Neural cell (in vitro differentiated cells): ENCODE results near the gene AIM2. TPM values are rescaled to one million over a fixed set of nuclear protein-coding genes. Genes with fewer than 3 reads are reported as not detected.

Experiments used
- H2AFZ ChIP-seq: fragments of 200-600, 300-800 bp; sonication (generic), shearing (Covaris generic); 2 replicates; pipeline ENCODE4 v1.6.0; 2014; ENCODE audit warnings: low read depth, mild to moderate bottlenecking, antibody characterized with exemption, low read length, moderate library complexity
- H3F3A ChIP-seq: fragments of 200-600 bp; shearing (Covaris generic); 2 replicates; pipeline ENCODE4 v1.6.1; 2016; ENCODE audit warnings: mild to moderate bottlenecking, moderate library complexity, mixed read lengths, antibody characterized with exemption, low read length; ENCODE audit not compliant: insufficient read depth, poor library complexity, severe bottlenecking
- H3K27ac ChIP-seq: fragments of 200-600, 300-800 bp; sonication (generic), shearing (Covaris generic); 2 replicates; pipeline ENCODE4 v1.5.1; 2014; ENCODE audit warnings: mild to moderate bottlenecking, low read length, moderate library complexity
- H3K27me3 ChIP-seq: fragments of 300-800, 200-600 bp; sonication (generic), shearing (Covaris generic); 2 replicates; pipeline ENCODE4 v1.6.0; 2014; ENCODE audit warnings: mild to moderate bottlenecking, low read depth, low read length, moderate library complexity; ENCODE audit not compliant: insufficient read depth
- H3K36me3 ChIP-seq: fragments of 300-800, 200-600 bp; sonication (generic), shearing (Covaris generic); 2 replicates; pipeline ENCODE4 v1.5.1; 2014; ENCODE audit warnings: mild to moderate bottlenecking, antibody characterized with exemption, low read length, moderate library complexity; ENCODE audit not compliant: insufficient read depth
- H3K4me2 ChIP-seq: fragments of 300-800, 200-600 bp; sonication (generic), shearing (Covaris generic); 2 replicates; pipeline ENCODE4 v1.6.0; 2014; ENCODE audit warnings: mild to moderate bottlenecking, low read length
- H3K4me3 ChIP-seq: fragments of 300-800, 200-600 bp; sonication (generic), shearing (Covaris generic); 2 replicates; pipeline ENCODE4 v1.5.1; 2014; ENCODE audit warnings: mild to moderate bottlenecking, low read length, moderate library complexity
- H3K79me2 ChIP-seq: fragments of 200-600 bp; shearing (Covaris generic); replicated peaks from 2 replicates; pipeline ENCODE4 v1.6.0; 2014; ENCODE audit warnings: mild to moderate bottlenecking, low read length, moderate library complexity; ENCODE audit not compliant: insufficient read depth
- H3K9ac ChIP-seq: fragments of 300-800, 200-600 bp; sonication (generic), shearing (Covaris generic); 2 replicates; pipeline ENCODE4 v1.6.1; 2016; ENCODE audit warnings: mild to moderate bottlenecking, low read length, mixed read lengths
- H3K9me2 ChIP-seq: fragments of 200-600 bp; shearing (Covaris generic); 2 replicates; pipeline ENCODE4 v1.6.1; 2016; ENCODE audit warnings: mild to moderate bottlenecking, low read length, mixed read lengths; ENCODE audit not compliant: insufficient read depth
- H3K9me3 ChIP-seq: fragments of 200-600, 300-800 bp; sonication (generic), shearing (Covaris generic); 2 replicates; pipeline ENCODE4 v1.6.1; 2016; ENCODE audit warnings: mild to moderate bottlenecking, mixed run types, low read length, moderate library complexity, mixed read lengths
- H4K20me1 ChIP-seq: fragments of 200-600 bp; shearing (Covaris generic); 2 replicates; pipeline ENCODE4 v1.6.1; 2016; ENCODE audit warnings: mild to moderate bottlenecking, mixed run types; ENCODE audit not compliant: insufficient read depth
- CTCF ChIP-seq: fragments of 450-650 bp; IDR thresholded peaks from 2 replicates; pipeline ENCODE4 v1.5.1; 2014; ENCODE audit warnings: antibody characterized with exemption, mild to moderate bottlenecking, moderate library complexity; ENCODE audit not compliant: poor library complexity, severe bottlenecking
- EP300 ChIP-seq: fragments of 450-650 bp; conservative IDR thresholded peaks from 2 replicates; pipeline ENCODE4 v1.6.1; 2014; ENCODE audit warnings: antibody characterized with exemption, mild to moderate bottlenecking, moderate library complexity; ENCODE audit not compliant: poor library complexity, severe bottlenecking
- EZH2 ChIP-seq: fragments of 200-600, 300-800 bp; shearing (Covaris generic), sonication (generic); IDR thresholded peaks from 2 replicates; pipeline ENCODE4 v1.6.1; 2014; ENCODE audit warnings: antibody characterized with exemption, low read length, borderline replicate concordance, mild to moderate bottlenecking; ENCODE audit not compliant: insufficient read depth, poor library complexity, severe bottlenecking
- MXI1 ChIP-seq: fragments of 450-650 bp; conservative IDR thresholded peaks from 2 replicates; pipeline ENCODE4 v1.6.1; 2014; ENCODE audit warnings: antibody characterized with exemption, mild to moderate bottlenecking; ENCODE audit not compliant: poor library complexity, severe bottlenecking
- POLR2AphosphoS5 ChIP-seq: IDR thresholded peaks from 2 replicates; pipeline ENCODE4 v1.6.1; 2012
- RAD21 ChIP-seq: fragments of 450-650 bp; conservative IDR thresholded peaks from 2 replicates; pipeline ENCODE4 v1.6.1; 2014; ENCODE audit warnings: antibody characterized with exemption, mild to moderate bottlenecking, moderate library complexity
- REST ChIP-seq: IDR thresholded peaks from 2 replicates; pipeline ENCODE4 v1.6.1; 2012; ENCODE audit warnings: borderline replicate concordance
- SMC3 ChIP-seq: fragments of 450-650 bp; conservative IDR thresholded peaks from 2 replicates; pipeline ENCODE4 v1.6.1; 2014; ENCODE audit warnings: antibody characterized with exemption, mild to moderate bottlenecking, moderate library complexity; ENCODE audit not compliant: poor library complexity
- TAF1 ChIP-seq: IDR thresholded peaks from 2 replicates; pipeline ENCODE4 v1.6.1; 2012; ENCODE audit warnings: low read depth
- polyA plus RNA-seq: library from polyadenylated mRNA; depleted of rRNA; stranded (reverse); fragments of >200 nt; gene quantifications from 2 replicates; pipeline ENCODE4 v1.2.3, GENCODE V29; 2014

The AIM2 gene
- polyA plus RNA-seq, 1 donor from 2014 or later: 11.1 TPM

- H3K4me3 ChIP-seq: no peak overlapping the region
- no peaks in the 10 kb centered on the region for H3K9me2 ChIP-seq
- H3K9me3 ChIP-seq: no peaks in the 10 kb centered on the region
- H2AFZ ChIP-seq: no peak overlapping the region
- H3K79me2 ChIP-seq: no peaks in the 10 kb centered on the region
- no peak overlapping the region for H3K4me2 ChIP-seq
- no peak overlapping the region for H3K9ac ChIP-seq
- no peaks in the 10 kb centered on the region for H3F3A ChIP-seq
- no peaks in the 10 kb centered on the region for H3K36me3 ChIP-seq
- TF ChIP-seq REST (no peak), CTCF (no peak), SMC3 (no peak), EZH2 (no peak), POLR2AphosphoS5 (no peak), EP300 (no peak), MXI1 (no peak), RAD21 (no peak), TAF1 (no peak)
- no peak overlapping the region for H3K27ac ChIP-seq
- H4K20me1 ChIP-seq: no peaks in the 10 kb centered on the region
- no peaks in the 10 kb centered on the region for H3K27me3 ChIP-seq
These were observed 61.1 kb downstream of the AIM2 start for GRCh38 chr1:159015440-159015909.

- Histone ChIP-seq H3K27me3 (no peaks in the 10 kb centered on the region), H2AFZ (no peak overlapping the region), H3K36me3 (no peaks in the 10 kb centered on the region), H3K9ac (no peak overlapping the region), H3K4me3 (no peak overlapping the region), H4K20me1 (no peaks in the 10 kb centered on the region), H3K9me3 (no peaks in the 10 kb centered on the region), H3F3A (no peaks in the 10 kb centered on the region), H3K79me2 (no peaks in the 10 kb centered on the region), H3K9me2 (no peaks in the 10 kb centered on the region), H3K4me2 (no peak overlapping the region), H3K27ac (no peak overlapping the region)
- TF ChIP-seq SMC3 (no peak), TAF1 (no peak), POLR2AphosphoS5 (no peak), MXI1 (no peak), REST (no peak), EP300 (no peak), RAD21 (no peak), CTCF (no peak), EZH2 (no peak)
These were observed 61.7 kb downstream of the AIM2 start for GRCh38 chr1:159014851-159015250.
